LNCaP clone FGC (cell line): ENCODE data around the gene RGS9BP.

Experiments
- DNase-seq: peaks from one replicate; pipeline ENCODE4 v3.0.0-alpha.2; 2011; ENCODE audit warnings: low read depth
- H3K4me3 ChIP-seq: 2 replicates; pipeline ENCODE4 v1.5.1; 2011; ENCODE audit warnings: mild to moderate bottlenecking, low read depth, low read length, control low read depth
- TF ChIP-seq, protein P1 (sequence below): IDR thresholded peaks from 2 replicates; pipeline ENCODE4 v1.5.1; 2012; ENCODE audit warnings: mild to moderate bottlenecking; ENCODE audit not compliant: control insufficient read depth, insufficient read depth; ENCODE audit errors: extremely low read depth

RGS9BP gene

DNA sequence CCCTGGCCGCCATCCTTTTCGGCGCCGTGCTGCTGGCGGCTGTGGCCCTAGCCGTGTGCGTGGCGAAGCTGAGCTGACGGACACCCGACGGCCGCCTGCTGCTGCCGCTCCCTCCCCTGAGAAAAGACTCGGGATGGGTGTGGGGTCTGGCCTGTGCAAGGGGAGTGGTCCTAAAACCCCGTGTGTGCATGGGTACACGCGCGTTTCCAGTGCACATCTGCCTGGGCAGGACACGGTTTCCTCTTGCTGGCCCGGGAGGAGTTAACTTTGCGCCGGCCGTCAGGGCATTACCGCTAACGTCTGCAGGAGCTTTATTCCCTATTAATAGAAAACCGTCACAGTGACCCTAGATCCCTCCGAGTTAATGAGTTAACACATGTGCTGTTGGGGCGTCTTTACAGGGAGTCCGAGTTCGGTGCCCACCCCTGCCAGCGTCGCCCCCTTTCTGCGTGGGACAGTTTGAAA, 1.3 kb downstream of the RGS9BP start:
- TF ChIP-seq, protein P1, sequence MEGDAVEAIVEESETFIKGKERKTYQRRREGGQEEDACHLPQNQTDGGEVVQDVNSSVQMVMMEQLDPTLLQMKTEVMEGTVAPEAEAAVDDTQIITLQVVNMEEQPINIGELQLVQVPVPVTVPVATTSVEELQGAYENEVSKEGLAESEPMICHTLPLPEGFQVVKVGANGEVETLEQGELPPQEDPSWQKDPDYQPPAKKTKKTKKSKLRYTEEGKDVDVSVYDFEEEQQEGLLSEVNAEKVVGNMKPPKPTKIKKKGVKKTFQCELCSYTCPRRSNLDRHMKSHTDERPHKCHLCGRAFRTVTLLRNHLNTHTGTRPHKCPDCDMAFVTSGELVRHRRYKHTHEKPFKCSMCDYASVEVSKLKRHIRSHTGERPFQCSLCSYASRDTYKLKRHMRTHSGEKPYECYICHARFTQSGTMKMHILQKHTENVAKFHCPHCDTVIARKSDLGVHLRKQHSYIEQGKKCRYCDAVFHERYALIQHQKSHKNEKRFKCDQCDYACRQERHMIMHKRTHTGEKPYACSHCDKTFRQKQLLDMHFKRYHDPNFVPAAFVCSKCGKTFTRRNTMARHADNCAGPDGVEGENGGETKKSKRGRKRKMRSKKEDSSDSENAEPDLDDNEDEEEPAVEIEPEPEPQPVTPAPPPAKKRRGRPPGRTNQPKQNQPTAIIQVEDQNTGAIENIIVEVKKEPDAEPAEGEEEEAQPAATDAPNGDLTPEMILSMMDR: no peak
- no peak overlapping the region for H3K4me3 ChIP-seq
- DNase-seq: no peak

DNA sequence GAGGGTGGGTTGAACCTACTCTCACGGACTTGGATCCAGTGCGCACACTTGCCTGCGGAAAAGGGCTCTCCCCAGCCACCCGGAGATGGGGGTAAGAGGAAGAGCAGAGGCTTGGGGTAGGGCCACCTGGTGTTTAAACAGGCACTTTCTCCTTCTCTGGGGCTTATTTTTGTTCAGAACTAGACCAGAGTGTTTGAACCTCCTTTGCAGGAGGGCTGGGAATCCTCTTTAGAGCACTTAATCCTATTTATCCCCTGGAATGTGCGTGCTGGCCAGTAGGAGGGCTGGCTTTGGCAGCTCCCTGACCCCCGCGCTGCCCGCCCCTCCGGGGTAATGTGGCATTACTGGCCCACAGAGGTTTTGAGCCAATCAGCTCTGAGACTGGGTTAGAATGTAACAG, 2.0 kb downstream of the RGS9BP start:
- no peak for DNase-seq
- no peak overlapping the region for H3K4me3 ChIP-seq
- TF ChIP-seq, protein P1: no peak

DNA sequence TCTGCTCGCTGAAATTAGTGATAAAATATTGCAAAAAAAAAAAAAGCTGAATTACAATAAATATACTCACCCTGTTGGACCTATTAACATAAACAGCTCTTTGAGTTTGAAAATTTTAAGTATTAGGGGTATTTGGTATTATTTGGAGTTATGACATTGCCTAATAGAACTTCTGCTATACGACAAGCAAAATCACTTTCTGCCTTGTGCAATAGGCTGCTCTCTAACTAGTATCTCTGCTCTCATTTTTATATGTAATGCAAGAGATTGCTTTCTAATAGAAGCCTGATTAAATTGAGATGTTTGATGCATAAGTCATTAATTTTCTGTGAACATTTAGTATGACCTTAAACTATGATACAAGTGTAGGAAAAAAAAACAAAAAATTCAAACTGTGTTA, 5.3 kb downstream of the RGS9BP start:
- H3K4me3 ChIP-seq: no peak overlapping the region
- no peak for DNase-seq
- TF ChIP-seq, protein P1: no peak

DNA sequence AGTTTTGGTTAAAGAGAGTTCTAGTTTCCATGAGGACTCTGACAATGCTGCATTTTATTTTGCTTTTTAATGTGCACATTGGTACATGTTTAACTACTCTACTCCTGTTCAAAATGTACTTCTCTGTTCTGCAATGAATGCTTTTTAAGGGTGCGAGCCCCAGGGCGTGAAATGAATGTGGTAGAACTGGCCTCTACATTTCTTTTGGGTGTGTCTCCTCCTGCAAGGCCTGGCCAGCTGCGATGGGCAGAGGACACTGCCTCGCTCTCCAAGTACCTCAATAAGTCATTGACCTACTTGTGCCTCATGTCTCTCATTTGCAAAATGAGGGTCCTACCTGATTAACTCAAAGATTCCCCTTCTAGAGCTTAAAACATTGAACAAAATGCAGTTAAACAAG, 6.7 kb downstream of the RGS9BP start:
- no peak for DNase-seq
- TF ChIP-seq, protein P1: no peak
- H3K4me3 ChIP-seq: no peak overlapping the region

DNA sequence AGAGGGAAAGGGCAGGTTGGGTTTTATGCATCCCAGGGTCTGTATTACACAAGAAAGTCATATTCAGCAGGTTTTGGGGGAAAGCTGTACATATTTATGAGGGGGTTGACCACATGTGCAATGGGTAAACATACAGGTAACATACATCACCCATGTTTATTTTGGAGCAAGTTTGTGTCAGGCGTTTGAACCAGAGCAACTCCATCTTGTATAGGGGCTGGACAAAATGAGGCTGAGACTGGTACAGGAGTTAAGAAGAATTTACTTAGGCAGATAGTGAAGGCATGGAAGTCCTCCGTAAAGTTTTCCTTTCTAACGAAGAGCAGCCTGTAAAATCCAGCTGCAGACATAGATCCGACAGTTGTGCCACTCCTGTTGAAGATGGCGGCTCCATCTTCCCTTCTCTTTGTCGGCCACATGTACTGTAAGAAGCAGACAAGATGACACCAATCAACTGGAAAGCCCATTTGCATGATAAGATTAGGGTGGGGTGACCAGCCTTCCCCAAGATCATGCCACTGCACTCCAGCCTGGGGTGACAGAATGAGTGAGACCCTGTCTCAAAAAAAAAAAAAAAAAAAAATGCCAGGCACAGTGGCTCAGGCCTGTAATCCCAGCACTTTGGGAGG, 11.3 kb downstream of the RGS9BP start:
- TF ChIP-seq, protein P1: no peak
- DNase-seq: no peak

DNA sequence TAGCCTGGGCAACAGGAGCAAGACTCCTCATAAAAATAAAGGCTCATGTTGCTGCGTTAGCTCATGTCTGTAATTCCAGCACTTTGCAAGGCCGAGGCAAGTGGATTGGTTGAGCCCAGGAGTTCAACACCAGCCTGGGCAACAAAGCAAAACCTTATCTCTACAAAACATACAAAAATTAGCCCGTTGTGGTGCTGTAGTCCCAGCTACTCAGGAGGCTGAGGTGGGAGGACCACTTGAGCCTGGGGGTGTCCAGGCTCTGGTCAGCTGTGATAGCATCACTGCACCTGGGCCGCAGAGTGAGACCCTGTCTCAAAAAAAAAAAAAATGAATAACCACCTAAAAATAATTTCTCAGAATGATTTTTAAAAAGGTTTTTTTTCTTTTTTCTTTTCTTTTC, 12.0 kb downstream of the RGS9BP start:
- H3K4me3 ChIP-seq: no peak overlapping the region
- DNase-seq: no peak
- TF ChIP-seq, protein P1: no peak

More for the DNA sequence above, 11.3 kb downstream of the RGS9BP start:
- no peak overlapping the region for H3K4me3 ChIP-seq

DNA sequence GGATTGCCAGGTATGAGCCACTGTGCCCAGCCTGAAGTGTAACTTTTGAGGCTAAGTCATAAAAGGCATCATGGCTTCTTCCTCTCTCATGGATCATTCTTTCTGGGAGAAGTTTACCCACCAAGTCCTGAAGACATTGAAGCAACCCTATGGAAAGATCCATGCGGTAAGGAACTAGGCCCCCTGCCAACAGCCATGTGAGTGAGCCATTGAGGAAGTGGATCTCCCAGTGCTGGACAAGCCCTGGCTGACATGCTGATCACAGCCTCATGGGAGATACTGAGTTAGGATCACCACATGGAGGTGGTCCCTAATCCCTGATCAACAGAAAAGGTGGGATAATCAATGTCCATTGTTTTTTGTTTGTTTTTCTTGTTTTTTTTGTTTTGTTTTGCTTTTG, 12.7 kb downstream of the RGS9BP start:
- DNase-seq: no peak
- no peak overlapping the region for H3K4me3 ChIP-seq
- TF ChIP-seq, protein P1: no peak
